A673 (cell line): ENCODE measurements around the gene BAG5.

Experiments used
- CTCF ChIP-seq: fragments of 300-800, 200-600 bp; sonication (generic); conservative IDR thresholded peaks from 2 replicates; pipeline ENCODE4 v1.5.1; 2017; ENCODE audit warnings: low read depth, mild to moderate bottlenecking, antibody characterized with exemption, low read length, moderate library complexity, mixed read lengths
- EZH2 ChIP-seq: fragments of 200-600 bp; sonication (generic); IDR thresholded peaks from 2 replicates; pipeline ENCODE4 v1.6.1; 2017; ENCODE audit warnings: borderline replicate concordance, low read depth, mild to moderate bottlenecking, mixed read lengths, antibody characterized with exemption, low read length; ENCODE audit not compliant: poor library complexity, severe bottlenecking

- no peak for TF ChIP-seq EZH2
- TF ChIP-seq CTCF, result no peak
Observed at GRCh38 chr14:103547455-103547940, 15.0 kb downstream of the BAG5 start.
